Measurements from ENCODE around the gene CAPN9. TPM values are rescaled to one million over a fixed set of nuclear protein-coding genes. Genes with fewer than 3 reads are reported as not detected.

The CAPN9 gene
- total RNA-seq, 1 donor from 2014 or later, result not detected

GRCh38 chr1:230808281-230808872 is 61.2 kb downstream of the CAPN9 start:
- H3K36me3 Mint-ChIP-seq (ENCODE audit: low read depth), result peaks cover 2% of the 10 kb centered on the region

GRCh38 chr1:230809256-230809990 is 62.2 kb downstream of the CAPN9 start:
- intact Hi-C loops (cut with micrococcal nuclease), result no loop called here
- Mint-ChIP-seq H3K4me1 (ENCODE audit: low read depth) (no peaks in the 10 kb centered on the region), H3K27ac (no peak overlapping the region), H3K36me3 (ENCODE audit: low read depth) (peaks cover 2% of the 10 kb centered on the region), H3K27me3 (ENCODE audit: insufficient read depth) (peaks cover 2% of the 10 kb centered on the region), H3K4me3 (no peak overlapping the region), H3K9me3 (peaks cover 12% of the 10 kb centered on the region)
- no peak for DNase-seq (ENCODE audit: low spot score)

More at GRCh38 chr1:230808281-230808872, 61.2 kb downstream of the CAPN9 start:
- peaks cover 11% of the 10 kb centered on the region for H3K9me3 Mint-ChIP-seq
- H3K4me3 Mint-ChIP-seq, result no peak overlapping the region
- DNase-seq (ENCODE audit: low spot score), result no peak
- intact Hi-C loops (cut with micrococcal nuclease), result no loop called here
- H3K4me1 Mint-ChIP-seq (ENCODE audit: low read depth), result no peaks in the 10 kb centered on the region
- H3K27me3 Mint-ChIP-seq (ENCODE audit: insufficient read depth), result peaks cover 2% of the 10 kb centered on the region
- H3K27ac Mint-ChIP-seq, result no peak overlapping the region

GRCh38 chr1:230812568-230812967 is 65.4 kb downstream of the CAPN9 start:
- H3K27me3 Mint-ChIP-seq (ENCODE audit: insufficient read depth), result peaks cover 10% of the 10 kb centered on the region
- no peak for DNase-seq (ENCODE audit: low spot score)
- peaks cover 12% of the 10 kb centered on the region for H3K9me3 Mint-ChIP-seq
- H3K4me1 Mint-ChIP-seq (ENCODE audit: low read depth), result no peaks in the 10 kb centered on the region
- no peak overlapping the region for H3K27ac Mint-ChIP-seq
- H3K36me3 Mint-ChIP-seq (ENCODE audit: low read depth), result no peaks in the 10 kb centered on the region
- intact Hi-C loops (cut with micrococcal nuclease), result no loop called here
- H3K4me3 Mint-ChIP-seq, result no peak overlapping the region

- Mint-ChIP-seq H3K4me1 (ENCODE audit: low read depth) (no peaks in the 10 kb centered on the region), H3K36me3 (ENCODE audit: low read depth) (no peaks in the 10 kb centered on the region), H3K4me3 (no peak overlapping the region), H3K27ac (no peak overlapping the region), H3K9me3 (peaks cover 12% of the 10 kb centered on the region), H3K27me3 (ENCODE audit: insufficient read depth) (peaks cover 12% of the 10 kb centered on the region)
- intact Hi-C loops (cut with micrococcal nuclease), result no loop called here
- DNase-seq (ENCODE audit: low spot score), result no peak
Observed at GRCh38 chr1:230814949-230815692, 67.9 kb downstream of the CAPN9 start.

- Mint-ChIP-seq H3K4me1 (ENCODE audit: low read depth) (no peaks in the 10 kb centered on the region), H3K9me3 (peaks cover 12% of the 10 kb centered on the region), H3K27ac (no peak overlapping the region), H3K4me3 (no peak overlapping the region), H3K36me3 (ENCODE audit: low read depth) (no peaks in the 10 kb centered on the region), H3K27me3 (ENCODE audit: insufficient read depth) (peaks cover 12% of the 10 kb centered on the region)
- intact Hi-C loops (cut with micrococcal nuclease), result no loop called here
- no peak for DNase-seq (ENCODE audit: low spot score)
Observed at GRCh38 chr1:230816018-230816417, 68.8 kb downstream of the CAPN9 start.

- Mint-ChIP-seq H3K27ac (no peak overlapping the region), H3K27me3 (ENCODE audit: insufficient read depth) (peaks cover 12% of the 10 kb centered on the region), H3K36me3 (ENCODE audit: low read depth) (no peaks in the 10 kb centered on the region), H3K4me1 (ENCODE audit: low read depth) (no peaks in the 10 kb centered on the region), H3K9me3 (peaks cover under 1% of the 10 kb centered on the region), H3K4me3 (no peak overlapping the region)
- intact Hi-C loops (cut with micrococcal nuclease), result no loop called here
- DNase-seq (ENCODE audit: low spot score), result no peak
Observed at GRCh38 chr1:230818367-230818766, 71.2 kb downstream of the CAPN9 start.

GRCh38 chr1:230818901-230819300 is 71.7 kb downstream of the CAPN9 start:
- Mint-ChIP-seq H3K4me1 (ENCODE audit: low read depth) (no peaks in the 10 kb centered on the region), H3K36me3 (ENCODE audit: low read depth) (no peaks in the 10 kb centered on the region), H3K27ac (no peak overlapping the region), H3K27me3 (ENCODE audit: insufficient read depth) (peaks cover 12% of the 10 kb centered on the region), H3K9me3 (no peaks in the 10 kb centered on the region), H3K4me3 (no peak overlapping the region)
- DNase-seq (ENCODE audit: low spot score), result no peak
- intact Hi-C loops (cut with micrococcal nuclease), result no loop called here

- Mint-ChIP-seq H3K27me3 (ENCODE audit: insufficient read depth) (peaks cover 11% of the 10 kb centered on the region), H3K36me3 (ENCODE audit: low read depth) (no peaks in the 10 kb centered on the region)
Observed at GRCh38 chr1:230819976-230820375, 72.8 kb downstream of the CAPN9 start.

GRCh38 chr1:230820568-230820967 is 73.4 kb downstream of the CAPN9 start:
- no peak overlapping the region for H3K4me3 Mint-ChIP-seq
- intact Hi-C loops (cut with micrococcal nuclease), result no loop called here
- no peaks in the 10 kb centered on the region for H3K4me1 Mint-ChIP-seq (ENCODE audit: low read depth)
- no peaks in the 10 kb centered on the region for H3K36me3 Mint-ChIP-seq (ENCODE audit: low read depth)
- H3K9me3 Mint-ChIP-seq, result no peaks in the 10 kb centered on the region
- no peak for DNase-seq (ENCODE audit: low spot score)
- peaks cover 6% of the 10 kb centered on the region for H3K27me3 Mint-ChIP-seq (ENCODE audit: insufficient read depth)
- no peak overlapping the region for H3K27ac Mint-ChIP-seq

More at GRCh38 chr1:230819976-230820375, 72.8 kb downstream of the CAPN9 start:
- Mint-ChIP-seq H3K4me3 (no peak overlapping the region), H3K4me1 (ENCODE audit: low read depth) (no peaks in the 10 kb centered on the region), H3K27ac (no peak overlapping the region), H3K9me3 (no peaks in the 10 kb centered on the region)
- intact Hi-C loops (cut with micrococcal nuclease), result no loop called here
- no peak for DNase-seq (ENCODE audit: low spot score)

GRCh38 chr1:230821346-230821745 is 74.2 kb downstream of the CAPN9 start:
- H3K36me3 Mint-ChIP-seq (ENCODE audit: low read depth), result no peaks in the 10 kb centered on the region
- no peak overlapping the region for H3K27ac Mint-ChIP-seq
- intact Hi-C loops (cut with micrococcal nuclease), result no loop called here
- no peaks in the 10 kb centered on the region for H3K9me3 Mint-ChIP-seq
- no peak overlapping the region for H3K4me3 Mint-ChIP-seq
- no peaks in the 10 kb centered on the region for H3K4me1 Mint-ChIP-seq (ENCODE audit: low read depth)
- peaks cover 4% of the 10 kb centered on the region for H3K27me3 Mint-ChIP-seq (ENCODE audit: insufficient read depth)
- no peak for DNase-seq (ENCODE audit: low spot score)

- Mint-ChIP-seq H3K4me3 (no peak overlapping the region), H3K27ac (no peak overlapping the region), H3K4me1 (ENCODE audit: low read depth) (no peaks in the 10 kb centered on the region), H3K9me3 (no peaks in the 10 kb centered on the region), H3K36me3 (ENCODE audit: low read depth) (no peaks in the 10 kb centered on the region), H3K27me3 (ENCODE audit: insufficient read depth) (peaks cover 4% of the 10 kb centered on the region)
- intact Hi-C loops (cut with micrococcal nuclease), result no loop called here
- no peak for DNase-seq (ENCODE audit: low spot score)
Observed at GRCh38 chr1:230822092-230822581, 74.9 kb downstream of the CAPN9 start.

- intact Hi-C loops (cut with micrococcal nuclease), result no loop called here
- H3K27me3 Mint-ChIP-seq (ENCODE audit: insufficient read depth), result peaks cover 4% of the 10 kb centered on the region
- no peak overlapping the region for H3K4me3 Mint-ChIP-seq
- no peak for DNase-seq (ENCODE audit: low spot score)
- H3K27ac Mint-ChIP-seq, result no peak overlapping the region
- H3K9me3 Mint-ChIP-seq, result no peaks in the 10 kb centered on the region
- H3K36me3 Mint-ChIP-seq (ENCODE audit: low read depth), result no peaks in the 10 kb centered on the region
- H3K4me1 Mint-ChIP-seq (ENCODE audit: low read depth), result no peaks in the 10 kb centered on the region
Observed at GRCh38 chr1:230823426-230823825, 76.2 kb downstream of the CAPN9 start.

- DNase-seq (ENCODE audit: low spot score), result no peak
- Mint-ChIP-seq H3K9me3 (no peaks in the 10 kb centered on the region), H3K27ac (no peak overlapping the region), H3K4me3 (no peak overlapping the region), H3K27me3 (ENCODE audit: insufficient read depth) (peaks cover 2% of the 10 kb centered on the region), H3K36me3 (ENCODE audit: low read depth) (no peaks in the 10 kb centered on the region), H3K4me1 (ENCODE audit: low read depth) (no peaks in the 10 kb centered on the region)
- intact Hi-C loops (cut with micrococcal nuclease), result no loop called here
Observed at GRCh38 chr1:230823931-230824381, 76.8 kb downstream of the CAPN9 start.
